ENCODE results near the gene BRCA2.

The BRCA2 gene

DNA sequence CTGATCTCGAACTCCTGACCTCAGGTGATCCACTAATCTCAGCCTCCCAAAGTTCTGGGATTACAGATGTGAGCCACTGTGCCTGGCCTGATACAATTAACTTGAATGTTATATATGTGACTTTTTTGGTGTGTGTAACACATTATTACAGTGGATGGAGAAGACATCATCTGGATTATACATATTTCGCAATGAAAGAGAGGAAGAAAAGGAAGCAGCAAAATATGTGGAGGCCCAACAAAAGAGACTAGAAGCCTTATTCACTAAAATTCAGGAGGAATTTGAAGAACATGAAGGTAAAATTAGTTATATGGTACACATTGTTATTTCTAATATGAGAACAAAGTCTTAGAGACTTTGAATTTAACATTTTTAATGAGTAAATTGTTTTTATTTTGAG, 55.5 kb downstream of the BRCA2 start:
- TF ChIP-seq, protein P1, sequence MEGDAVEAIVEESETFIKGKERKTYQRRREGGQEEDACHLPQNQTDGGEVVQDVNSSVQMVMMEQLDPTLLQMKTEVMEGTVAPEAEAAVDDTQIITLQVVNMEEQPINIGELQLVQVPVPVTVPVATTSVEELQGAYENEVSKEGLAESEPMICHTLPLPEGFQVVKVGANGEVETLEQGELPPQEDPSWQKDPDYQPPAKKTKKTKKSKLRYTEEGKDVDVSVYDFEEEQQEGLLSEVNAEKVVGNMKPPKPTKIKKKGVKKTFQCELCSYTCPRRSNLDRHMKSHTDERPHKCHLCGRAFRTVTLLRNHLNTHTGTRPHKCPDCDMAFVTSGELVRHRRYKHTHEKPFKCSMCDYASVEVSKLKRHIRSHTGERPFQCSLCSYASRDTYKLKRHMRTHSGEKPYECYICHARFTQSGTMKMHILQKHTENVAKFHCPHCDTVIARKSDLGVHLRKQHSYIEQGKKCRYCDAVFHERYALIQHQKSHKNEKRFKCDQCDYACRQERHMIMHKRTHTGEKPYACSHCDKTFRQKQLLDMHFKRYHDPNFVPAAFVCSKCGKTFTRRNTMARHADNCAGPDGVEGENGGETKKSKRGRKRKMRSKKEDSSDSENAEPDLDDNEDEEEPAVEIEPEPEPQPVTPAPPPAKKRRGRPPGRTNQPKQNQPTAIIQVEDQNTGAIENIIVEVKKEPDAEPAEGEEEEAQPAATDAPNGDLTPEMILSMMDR (conservative IDR thresholded peaks at IDR 0.05) = no peak
- TF ChIP-seq ZFX (IDR thresholded peaks at IDR 0.05) = no peak
- H3K27ac ChIP-seq = no peak overlapping the region

DNA sequence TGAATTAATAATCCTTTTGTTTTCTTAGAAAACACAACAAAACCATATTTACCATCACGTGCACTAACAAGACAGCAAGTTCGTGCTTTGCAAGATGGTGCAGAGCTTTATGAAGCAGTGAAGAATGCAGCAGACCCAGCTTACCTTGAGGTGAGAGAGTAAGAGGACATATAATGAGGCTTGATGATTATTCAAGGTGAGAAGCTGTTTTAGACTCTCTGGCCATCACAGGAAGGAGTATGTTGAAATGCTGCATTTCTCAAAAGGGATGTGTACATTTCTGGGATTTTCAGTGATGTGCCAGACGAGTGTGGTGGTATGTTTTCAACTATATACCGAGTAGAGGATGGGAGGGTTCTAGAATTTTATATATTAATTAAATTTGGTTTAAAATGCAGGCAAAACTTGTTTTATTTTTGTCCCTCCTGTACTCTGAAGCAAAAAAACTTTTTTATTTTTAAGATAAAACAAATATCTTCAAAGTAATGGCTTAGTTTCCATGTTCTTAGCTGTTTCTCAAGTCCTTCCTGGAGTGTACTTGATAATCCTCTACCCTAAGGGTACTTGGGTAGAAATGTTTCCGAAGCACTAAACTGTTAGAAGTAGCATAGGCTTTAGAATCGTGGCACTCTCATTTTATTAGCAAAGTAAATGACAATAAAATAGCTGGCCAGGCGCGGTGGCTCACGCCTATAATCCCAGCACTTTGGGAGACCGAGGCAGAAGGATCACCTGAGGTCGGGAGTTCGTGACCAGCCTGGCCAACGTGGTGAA, 61.5 kb downstream of the BRCA2 start:
- TF ChIP-seq, protein P1 (conservative IDR thresholded peaks at IDR 0.05) = no peak
- TF ChIP-seq ZFX (IDR thresholded peaks at IDR 0.05) = no peak
- no peak overlapping the region for H3K27ac ChIP-seq

DNA sequence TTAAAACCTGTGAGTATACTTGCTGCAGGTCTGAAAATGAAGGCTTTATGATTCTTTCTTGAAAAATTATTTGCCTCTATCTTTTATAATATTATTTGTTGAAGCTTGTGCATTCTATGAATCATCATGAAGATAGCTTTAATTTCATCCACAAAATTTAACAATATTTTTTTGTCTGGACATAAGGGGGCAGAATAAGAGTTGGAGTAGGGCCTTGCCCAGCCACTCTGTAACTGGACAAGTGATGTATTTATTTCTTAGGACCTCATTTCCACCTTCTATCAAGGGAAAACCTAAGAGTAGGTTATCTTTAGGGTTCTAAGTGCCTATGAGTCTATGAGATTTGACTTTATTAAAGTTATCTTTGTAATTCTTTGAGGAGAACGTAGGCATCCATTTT, 62.7 kb downstream of the BRCA2 start:
- H3K27ac ChIP-seq = no peak overlapping the region
- TF ChIP-seq ZFX (IDR thresholded peaks at IDR 0.05) = no peak
- TF ChIP-seq, protein P1 (conservative IDR thresholded peaks at IDR 0.05) = peak; percentile 27

DNA sequence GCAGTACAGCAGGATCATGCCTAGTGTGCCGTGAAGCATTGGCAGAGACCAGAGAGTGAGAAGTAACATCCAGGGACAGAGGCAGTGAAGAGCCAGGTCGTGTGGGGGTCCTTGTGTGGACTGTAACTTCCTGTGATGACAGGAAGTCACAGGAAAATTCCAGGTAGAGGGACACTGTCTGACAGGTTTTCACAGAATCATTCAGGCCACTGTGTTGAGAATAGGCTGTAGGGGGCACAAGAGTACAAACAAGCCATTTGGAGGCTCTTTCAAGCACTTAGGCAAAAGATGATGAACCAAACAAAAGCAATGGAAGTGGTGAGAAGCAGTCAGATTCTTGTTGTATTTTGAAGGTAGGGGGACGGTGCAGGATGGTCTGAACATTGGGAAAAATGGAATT, 66.2 kb downstream of the BRCA2 start:
- no peak for TF ChIP-seq ZFX (IDR thresholded peaks at IDR 0.05)
- TF ChIP-seq, protein P1 (conservative IDR thresholded peaks at IDR 0.05) = peak; percentile 38
- H3K27ac ChIP-seq = no peak overlapping the region

DNA sequence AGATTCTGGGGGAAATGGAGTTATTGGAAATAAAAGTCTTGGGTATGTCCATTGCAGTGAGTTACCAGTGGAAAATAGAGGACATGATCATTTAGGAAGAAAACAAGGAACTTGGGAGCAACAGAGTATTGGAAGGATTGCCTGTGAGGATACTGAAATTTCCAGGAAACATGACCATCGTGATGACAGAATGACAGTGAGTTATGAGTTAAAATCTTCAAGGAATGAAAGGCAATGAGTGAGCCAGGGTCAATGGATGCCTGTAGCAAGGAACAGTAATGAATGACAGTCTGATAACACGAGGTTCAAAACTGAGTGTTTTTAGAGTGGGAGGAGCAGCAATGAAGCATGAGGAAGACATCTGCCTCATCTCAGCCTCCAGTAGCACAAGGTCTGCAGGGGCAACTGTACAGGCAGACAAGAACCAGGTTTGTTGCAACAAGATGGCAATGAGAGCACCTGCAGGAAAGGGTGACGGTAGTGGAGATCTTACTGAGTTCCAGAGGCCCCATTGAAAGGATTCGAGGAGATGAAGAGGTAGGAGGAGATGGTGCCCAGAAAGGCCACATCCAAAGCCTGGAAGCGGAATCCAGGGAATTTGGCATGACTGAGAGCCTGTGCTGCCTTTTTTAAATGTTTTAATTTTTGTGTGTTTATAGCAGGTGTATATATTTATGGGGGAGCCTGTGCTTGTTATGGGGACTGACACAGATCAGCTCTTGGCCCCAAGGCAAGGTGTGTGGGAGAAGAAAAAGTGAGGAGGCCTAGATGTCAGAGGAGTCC, 68.7 kb downstream of the BRCA2 start:
- no peak overlapping the region for H3K27ac ChIP-seq
- TF ChIP-seq ZFX (IDR thresholded peaks at IDR 0.05) = no peak; the same call in 1 of the 2 replicates
- TF ChIP-seq, protein P1 (conservative IDR thresholded peaks at IDR 0.05) = no peak

DNA sequence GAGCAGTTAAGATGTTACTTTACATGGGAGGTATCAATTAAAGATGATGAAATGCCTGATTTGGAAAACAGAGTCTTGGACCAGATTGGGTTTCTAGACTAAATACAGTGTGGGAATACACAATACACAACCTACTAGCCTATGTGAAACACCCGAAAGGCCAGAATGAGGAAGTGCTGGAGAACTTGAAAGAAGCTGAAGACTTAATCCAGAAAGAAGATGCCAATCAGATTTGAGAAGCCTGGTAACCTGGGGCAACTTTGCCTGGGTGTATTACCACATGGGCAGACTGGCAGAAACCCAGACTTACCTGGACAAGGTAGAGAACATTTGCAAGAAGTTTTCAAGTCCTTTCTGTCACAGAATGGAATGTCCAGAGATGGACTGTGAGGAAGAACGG, 69.4 kb downstream of the BRCA2 start:
- no peak overlapping the region for H3K27ac ChIP-seq
- TF ChIP-seq, protein P1 (conservative IDR thresholded peaks at IDR 0.05) = no peak
- no peak for TF ChIP-seq ZFX (IDR thresholded peaks at IDR 0.05)

DNA sequence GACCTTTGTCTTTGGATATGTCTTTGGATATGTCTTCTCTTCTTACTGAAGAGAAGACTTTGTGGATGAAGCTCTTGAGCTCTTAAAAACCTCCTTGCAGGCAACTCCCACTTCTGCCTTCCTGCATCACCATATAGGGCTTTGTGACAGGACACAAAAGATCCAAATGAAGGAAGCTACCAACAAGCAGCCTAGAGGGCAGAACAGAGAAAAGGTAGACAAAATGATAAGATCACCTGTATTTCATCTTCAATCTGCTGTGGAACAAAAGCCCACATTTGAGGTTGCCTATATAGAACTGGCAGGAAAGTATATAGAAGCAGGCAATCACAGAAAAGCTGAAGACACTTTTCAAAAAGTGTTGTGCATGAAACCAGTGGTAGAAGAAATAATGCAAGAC, 70.1 kb downstream of the BRCA2 start:
- TF ChIP-seq, protein P1 (conservative IDR thresholded peaks at IDR 0.05) = no peak
- TF ChIP-seq ZFX (IDR thresholded peaks at IDR 0.05) = no peak
- no peak overlapping the region for H3K27ac ChIP-seq
